ENCODE measurements around the gene SLC6A19. TPM values are rescaled to one million over a fixed set of nuclear protein-coding genes. Genes with fewer than 3 reads are reported as not detected.

Gene SLC6A19
- total and polyA plus RNA-seq, 2 of the 13 experiments (the other 11 are each of a cell fraction or from before 2014, with no cell fraction given) = 0.02 TPM; not detected in 1

DNA sequence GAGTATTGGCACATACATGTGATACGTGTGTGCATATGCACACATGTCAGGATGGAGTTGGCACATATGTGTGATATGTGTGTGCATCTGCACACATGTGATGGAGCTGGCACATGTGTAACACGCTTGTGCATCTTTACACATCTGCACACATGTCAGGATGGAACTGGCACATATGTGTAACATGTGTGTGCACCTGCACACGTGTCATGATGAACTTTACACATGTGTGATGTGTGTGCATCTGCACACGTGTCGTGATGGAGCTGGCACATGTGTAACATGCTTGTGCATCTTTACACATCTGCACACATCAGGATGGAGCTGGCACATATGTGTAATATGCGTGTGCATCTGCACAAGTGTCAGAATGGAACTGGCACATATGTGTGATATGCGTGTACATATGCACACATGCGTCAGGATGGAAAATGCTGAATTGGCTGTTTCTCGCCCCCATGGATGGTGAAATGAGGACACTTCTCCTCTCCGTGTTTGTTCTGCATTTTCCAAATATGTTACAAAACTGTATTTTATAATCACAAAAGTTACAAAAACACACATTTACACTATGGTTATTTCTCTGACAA lies 16.3 kb upstream of the SLC6A19 start:
- H3K27me3 ChIP-seq (ENCODE audit: control insufficient read depth in 1 of 2, insufficient read depth in 2 of 2, low read length in 2 of 2) = no peaks in the 10 kb centered on the region; a peak in 1 of 5 replicates
- no peak for DNase-seq (ENCODE audit: low spot score)
- ATAC-seq = no peak
- no peaks in the 10 kb centered on the region for H3K36me3 ChIP-seq (replicated peaks in 1 of 2; ENCODE audit: control insufficient read depth in 1 of 2, insufficient read depth in 2 of 2, low read length in 2 of 2)
- WGBS (ENCODE audit: low lambda C conversion rate) = 83% methylated on average over 9 of the region's 10 CpGs
- H3K9me3 ChIP-seq (ENCODE audit: low read length) = no peaks in the 10 kb centered on the region
- ChIA-PET CTCF (ENCODE audit: low intra/inter-chr PET ratio, low total read pairs) (no interaction called here), POLR2A (interaction anchor here (0.8 to 3.6 kb wide), 6 partner anchors 11 to 78 kb away, joined by 4 to 47 read pairs (median 9); partner anchors contain the start of gene SLC6A19)
- peaks cover 89% of the 10 kb centered on the region for H3K4me1 ChIP-seq (ENCODE audit: insufficient read depth, low read length)
- no peak overlapping the region for H3K9ac ChIP-seq (ENCODE audit: insufficient read depth, low read depth, low read length)
- in situ Hi-C loops (cut with HindIII; ENCODE audit: extremely low pct_ligation_motif_present, low pct_unique_long_range_greater_than_20kb) = no loop called here
- no peaks in the 10 kb centered on the region for H3K79me2 ChIP-seq (ENCODE audit: insufficient read depth, low read length)
- H3K4me3 ChIP-seq (replicated peaks in 1 of 3; ENCODE audit: insufficient read depth in 1 of 3, low read depth in 2 of 3, low read length in 3 of 3) = peak overlapping the region in 1 of 3 experiments; percentile 5; a peak in 2 of 6 replicates
- no peak overlapping the region for H2AFZ ChIP-seq (ENCODE audit: low read length)
- BruUV-seq (replicated peaks) = no TSS peak
- H4K20me1 ChIP-seq (ENCODE audit: insufficient read depth, low read length) = no peaks in the 10 kb centered on the region
- H3K27ac ChIP-seq (ENCODE audit: extremely low read length, insufficient read depth, low read length) = peak overlapping the region; percentile 66
- no peak for FAIRE-seq
- intact Hi-C loops (cut with micrococcal nuclease; ENCODE audit: unreplicated experiment) = no loop called here
- peak overlapping the region; percentile 64 for H3K4me2 ChIP-seq (ENCODE audit: low read depth, low read length)
- TF ChIP-seq ZNF883 (CRISPR knock-in tag; IDR thresholded peaks at IDR 0.05; ENCODE audit: not compliant biosample characterization) = no peak
- TF ChIP-seq, protein P1, sequence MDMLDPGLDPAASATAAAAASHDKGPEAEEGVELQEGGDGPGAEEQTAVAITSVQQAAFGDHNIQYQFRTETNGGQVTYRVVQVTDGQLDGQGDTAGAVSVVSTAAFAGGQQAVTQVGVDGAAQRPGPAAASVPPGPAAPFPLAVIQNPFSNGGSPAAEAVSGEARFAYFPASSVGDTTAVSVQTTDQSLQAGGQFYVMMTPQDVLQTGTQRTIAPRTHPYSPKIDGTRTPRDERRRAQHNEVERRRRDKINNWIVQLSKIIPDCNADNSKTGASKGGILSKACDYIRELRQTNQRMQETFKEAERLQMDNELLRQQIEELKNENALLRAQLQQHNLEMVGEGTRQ (IDR thresholded peaks at IDR 0.05; ENCODE audit: low read depth, low read length) = 0 out of 2 replicates have a peak, but pooled peaks have one; percentile 6
- TF ChIP-seq, protein P1 (CRISPR knock-in tag; IDR thresholded peaks at IDR 0.05; ENCODE audit: borderline replicate concordance) = no peak
- no peak for TF ChIP-seq ZNF501 (CRISPR knock-in tag; IDR thresholded peaks at IDR 0.05)
- TF ChIP-seq, protein P2, sequence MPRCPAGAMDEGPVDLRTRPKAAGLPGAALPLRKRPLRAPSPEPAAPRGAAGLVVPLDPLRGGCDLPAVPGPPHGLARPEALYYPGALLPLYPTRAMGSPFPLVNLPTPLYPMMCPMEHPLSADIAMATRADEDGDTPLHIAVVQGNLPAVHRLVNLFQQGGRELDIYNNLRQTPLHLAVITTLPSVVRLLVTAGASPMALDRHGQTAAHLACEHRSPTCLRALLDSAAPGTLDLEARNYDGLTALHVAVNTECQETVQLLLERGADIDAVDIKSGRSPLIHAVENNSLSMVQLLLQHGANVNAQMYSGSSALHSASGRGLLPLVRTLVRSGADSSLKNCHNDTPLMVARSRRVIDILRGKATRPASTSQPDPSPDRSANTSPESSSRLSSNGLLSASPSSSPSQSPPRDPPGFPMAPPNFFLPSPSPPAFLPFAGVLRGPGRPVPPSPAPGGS (CRISPR knock-in tag; IDR thresholded peaks at IDR 0.05) = no peak
- no peak for TF ChIP-seq THAP11 (CRISPR knock-in tag; IDR thresholded peaks at IDR 0.05)
- TF ChIP-seq, protein P3, sequence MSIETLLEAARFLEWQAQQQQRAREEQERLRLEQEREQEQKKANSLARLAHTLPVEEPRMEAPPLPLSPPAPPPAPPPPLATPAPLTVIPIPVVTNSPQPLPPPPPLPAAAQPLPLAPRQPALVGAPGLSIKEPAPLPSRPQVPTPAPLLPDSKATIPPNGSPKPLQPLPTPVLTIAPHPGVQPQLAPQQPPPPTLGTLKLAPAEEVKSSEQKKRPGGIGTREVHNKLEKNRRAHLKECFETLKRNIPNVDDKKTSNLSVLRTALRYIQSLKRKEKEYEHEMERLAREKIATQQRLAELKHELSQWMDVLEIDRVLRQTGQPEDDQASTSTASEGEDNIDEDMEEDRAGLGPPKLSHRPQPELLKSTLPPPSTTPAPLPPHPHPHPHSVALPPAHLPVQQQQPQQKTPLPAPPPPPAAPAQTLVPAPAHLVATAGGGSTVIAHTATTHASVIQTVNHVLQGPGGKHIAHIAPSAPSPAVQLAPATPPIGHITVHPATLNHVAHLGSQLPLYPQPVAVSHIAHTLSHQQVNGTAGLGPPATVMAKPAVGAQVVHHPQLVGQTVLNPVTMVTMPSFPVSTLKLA (IDR thresholded peaks at IDR 0.05) = peak; percentile 93
- TF ChIP-seq ZNF644 (CRISPR knock-in tag; IDR thresholded peaks at IDR 0.05; ENCODE audit: low read depth) = no peak
- TF ChIP-seq SSRP1 (CRISPR knock-in tag; IDR thresholded peaks at IDR 0.05) = no peak
- TF ChIP-seq, protein P4, sequence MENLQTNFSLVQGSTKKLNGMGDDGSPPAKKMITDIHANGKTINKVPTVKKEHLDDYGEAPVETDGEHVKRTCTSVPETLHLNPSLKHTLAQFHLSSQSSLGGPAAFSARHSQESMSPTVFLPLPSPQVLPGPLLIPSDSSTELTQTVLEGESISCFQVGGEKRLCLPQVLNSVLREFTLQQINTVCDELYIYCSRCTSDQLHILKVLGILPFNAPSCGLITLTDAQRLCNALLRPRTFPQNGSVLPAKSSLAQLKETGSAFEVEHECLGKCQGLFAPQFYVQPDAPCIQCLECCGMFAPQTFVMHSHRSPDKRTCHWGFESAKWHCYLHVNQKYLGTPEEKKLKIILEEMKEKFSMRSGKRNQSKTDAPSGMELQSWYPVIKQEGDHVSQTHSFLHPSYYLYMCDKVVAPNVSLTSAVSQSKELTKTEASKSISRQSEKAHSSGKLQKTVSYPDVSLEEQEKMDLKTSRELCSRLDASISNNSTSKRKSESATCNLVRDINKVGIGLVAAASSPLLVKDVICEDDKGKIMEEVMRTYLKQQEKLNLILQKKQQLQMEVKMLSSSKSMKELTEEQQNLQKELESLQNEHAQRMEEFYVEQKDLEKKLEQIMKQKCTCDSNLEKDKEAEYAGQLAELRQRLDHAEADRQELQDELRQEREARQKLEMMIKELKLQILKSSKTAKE (CRISPR knock-in tag; IDR thresholded peaks at IDR 0.05; ENCODE audit: borderline replicate concordance) = 0 out of 2 replicates have a peak, but pooled peaks have one; percentile 29
- no peak for TF ChIP-seq ZNF224 (CRISPR knock-in tag; IDR thresholded peaks at IDR 0.05)
- TF ChIP-seq, protein P5, sequence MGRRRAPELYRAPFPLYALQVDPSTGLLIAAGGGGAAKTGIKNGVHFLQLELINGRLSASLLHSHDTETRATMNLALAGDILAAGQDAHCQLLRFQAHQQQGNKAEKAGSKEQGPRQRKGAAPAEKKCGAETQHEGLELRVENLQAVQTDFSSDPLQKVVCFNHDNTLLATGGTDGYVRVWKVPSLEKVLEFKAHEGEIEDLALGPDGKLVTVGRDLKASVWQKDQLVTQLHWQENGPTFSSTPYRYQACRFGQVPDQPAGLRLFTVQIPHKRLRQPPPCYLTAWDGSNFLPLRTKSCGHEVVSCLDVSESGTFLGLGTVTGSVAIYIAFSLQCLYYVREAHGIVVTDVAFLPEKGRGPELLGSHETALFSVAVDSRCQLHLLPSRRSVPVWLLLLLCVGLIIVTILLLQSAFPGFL (CRISPR knock-in tag; IDR thresholded peaks at IDR 0.05) = no peak
- TF ChIP-seq ZSCAN31 (CRISPR knock-in tag; IDR thresholded peaks at IDR 0.05; ENCODE audit: low read depth) = no peak
- TF ChIP-seq GABPB1 (CRISPR knock-in tag; IDR thresholded peaks at IDR 0.05) = no peak
- TF ChIP-seq ZNF354B (CRISPR knock-in tag; IDR thresholded peaks at IDR 0.05) = no peak

Data from HepG2 (cell line).